ENCODE measurements around the gene LRP1B.

The LRP1B gene

DNA sequence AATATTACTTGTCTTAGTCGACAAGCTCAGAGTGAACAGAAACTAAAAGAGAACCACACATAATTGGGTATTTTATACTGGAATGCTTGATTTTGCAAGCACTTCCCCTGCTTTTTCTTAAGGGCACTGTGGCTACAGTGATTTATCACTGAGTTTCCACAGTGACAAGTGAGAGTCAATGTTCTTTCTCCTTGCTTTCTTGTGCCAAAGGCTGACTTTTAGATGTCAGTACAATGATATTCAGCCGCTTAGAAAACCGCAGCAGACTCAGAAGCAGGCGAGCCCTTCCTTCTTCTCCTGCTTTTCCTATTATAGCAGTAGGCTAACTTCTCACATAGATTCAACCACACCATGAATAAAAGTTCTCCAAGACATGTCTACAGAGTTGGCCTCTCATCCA lies 1747.0 kb downstream of the LRP1B start:
- no peak for TF ChIP-seq CREB1 (IDR thresholded peaks at IDR 0.05; ENCODE audit: low read depth)
- TF ChIP-seq FOXM1 (IDR thresholded peaks at IDR 0.05; ENCODE audit: borderline replicate concordance, low read depth) = no peak

DNA sequence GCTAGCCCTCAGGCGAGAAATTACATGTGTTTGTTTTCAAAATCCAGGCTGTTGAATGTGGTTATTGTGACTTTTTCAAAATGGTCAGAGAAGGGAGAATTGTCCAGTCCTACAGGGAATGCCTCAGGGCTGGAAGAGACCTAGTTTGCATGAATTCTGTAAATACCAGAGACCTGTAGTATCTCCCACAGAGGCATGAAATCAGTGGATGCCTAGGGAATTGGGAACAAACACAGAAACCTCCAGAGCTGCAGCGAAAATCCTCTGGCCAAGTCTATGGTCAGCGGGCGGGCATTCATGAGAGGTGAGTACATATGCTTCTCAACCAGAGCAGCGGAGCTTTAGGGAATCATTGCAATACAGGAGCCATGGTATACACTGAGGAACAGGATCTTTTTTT lies 1754.1 kb downstream of the LRP1B start:
- no peak for TF ChIP-seq ZBTB7A (IDR thresholded peaks at IDR 0.05; ENCODE audit: low read depth)
- TF ChIP-seq TEAD4 (IDR thresholded peaks at IDR 0.05) = no peak
- no peak for TF ChIP-seq TAF1 (IDR thresholded peaks at IDR 0.05; ENCODE audit: low read depth)
- no peak for TF ChIP-seq FOXM1 (IDR thresholded peaks at IDR 0.05; ENCODE audit: borderline replicate concordance, low read depth)
- TF ChIP-seq, protein P1, sequence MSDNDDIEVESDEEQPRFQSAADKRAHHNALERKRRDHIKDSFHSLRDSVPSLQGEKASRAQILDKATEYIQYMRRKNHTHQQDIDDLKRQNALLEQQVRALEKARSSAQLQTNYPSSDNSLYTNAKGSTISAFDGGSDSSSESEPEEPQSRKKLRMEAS (IDR thresholded peaks at IDR 0.05) = no peak
- TF ChIP-seq CEBPB (IDR thresholded peaks at IDR 0.05) = no peak
- no peak for TF ChIP-seq EP300 (IDR thresholded peaks at IDR 0.05; ENCODE audit: borderline replicate concordance)
- TF ChIP-seq, protein P2, sequence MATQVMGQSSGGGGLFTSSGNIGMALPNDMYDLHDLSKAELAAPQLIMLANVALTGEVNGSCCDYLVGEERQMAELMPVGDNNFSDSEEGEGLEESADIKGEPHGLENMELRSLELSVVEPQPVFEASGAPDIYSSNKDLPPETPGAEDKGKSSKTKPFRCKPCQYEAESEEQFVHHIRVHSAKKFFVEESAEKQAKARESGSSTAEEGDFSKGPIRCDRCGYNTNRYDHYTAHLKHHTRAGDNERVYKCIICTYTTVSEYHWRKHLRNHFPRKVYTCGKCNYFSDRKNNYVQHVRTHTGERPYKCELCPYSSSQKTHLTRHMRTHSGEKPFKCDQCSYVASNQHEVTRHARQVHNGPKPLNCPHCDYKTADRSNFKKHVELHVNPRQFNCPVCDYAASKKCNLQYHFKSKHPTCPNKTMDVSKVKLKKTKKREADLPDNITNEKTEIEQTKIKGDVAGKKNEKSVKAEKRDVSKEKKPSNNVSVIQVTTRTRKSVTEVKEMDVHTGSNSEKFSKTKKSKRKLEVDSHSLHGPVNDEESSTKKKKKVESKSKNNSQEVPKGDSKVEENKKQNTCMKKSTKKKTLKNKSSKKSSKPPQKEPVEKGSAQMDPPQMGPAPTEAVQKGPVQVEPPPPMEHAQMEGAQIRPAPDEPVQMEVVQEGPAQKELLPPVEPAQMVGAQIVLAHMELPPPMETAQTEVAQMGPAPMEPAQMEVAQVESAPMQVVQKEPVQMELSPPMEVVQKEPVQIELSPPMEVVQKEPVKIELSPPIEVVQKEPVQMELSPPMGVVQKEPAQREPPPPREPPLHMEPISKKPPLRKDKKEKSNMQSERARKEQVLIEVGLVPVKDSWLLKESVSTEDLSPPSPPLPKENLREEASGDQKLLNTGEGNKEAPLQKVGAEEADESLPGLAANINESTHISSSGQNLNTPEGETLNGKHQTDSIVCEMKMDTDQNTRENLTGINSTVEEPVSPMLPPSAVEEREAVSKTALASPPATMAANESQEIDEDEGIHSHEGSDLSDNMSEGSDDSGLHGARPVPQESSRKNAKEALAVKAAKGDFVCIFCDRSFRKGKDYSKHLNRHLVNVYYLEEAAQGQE (IDR thresholded peaks at IDR 0.05; ENCODE audit: low read depth) = no peak
- TF ChIP-seq CREB1 (IDR thresholded peaks at IDR 0.05; ENCODE audit: low read depth) = no peak

- TF ChIP-seq EGR1 (IDR thresholded peaks at IDR 0.05) (no peak), TAF1 (IDR thresholded peaks at IDR 0.05; ENCODE audit: low read depth) (no peak), TEAD4 (IDR thresholded peaks at IDR 0.05) (no peak), NFIC (IDR thresholded peaks at IDR 0.05) (no peak), YY1 (IDR thresholded peaks at IDR 0.05; ENCODE audit: low read depth) (no peak), CREB1 (IDR thresholded peaks at IDR 0.05; ENCODE audit: low read depth) (no peak), TCF12 (IDR thresholded peaks at IDR 0.05; ENCODE audit: low read depth) (no peak), USF1 (IDR thresholded peaks at IDR 0.05) (no peak), ZBTB7A (IDR thresholded peaks at IDR 0.05; ENCODE audit: low read depth) (no peak), CEBPB (IDR thresholded peaks at IDR 0.05) (no peak), EP300 (IDR thresholded peaks at IDR 0.05; ENCODE audit: borderline replicate concordance) (no peak)
- TF ChIP-seq, protein P1 (IDR thresholded peaks at IDR 0.05) = no peak
Measured at GRCh38 chr2:140363131-140363530, 1767.7 kb downstream of the LRP1B start.

DNA sequence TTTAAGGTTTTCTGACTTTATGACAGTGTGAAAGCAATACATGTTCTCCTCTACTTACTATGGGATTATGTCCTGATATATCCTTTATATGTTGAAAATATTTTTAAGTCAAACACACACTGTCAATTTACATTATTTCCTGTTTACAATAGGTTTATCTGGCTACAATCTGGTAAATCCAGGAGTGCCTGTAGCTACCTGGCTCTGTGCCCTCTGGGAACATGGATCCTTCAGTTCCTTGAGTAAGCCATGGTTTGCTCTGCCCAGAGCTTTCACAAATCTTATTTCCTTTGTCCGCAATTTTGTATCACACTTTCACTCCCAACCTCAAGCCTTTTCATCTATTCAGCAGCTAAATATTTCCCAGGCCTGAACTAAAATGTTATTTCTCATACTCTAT lies 1768.5 kb downstream of the LRP1B start:
- TF ChIP-seq RAD21 (IDR thresholded peaks at IDR 0.05; ENCODE audit: low read depth) (no peak), TCF12 (IDR thresholded peaks at IDR 0.05; ENCODE audit: low read depth) (no peak), TEAD4 (IDR thresholded peaks at IDR 0.05) (no peak), ZBTB7A (IDR thresholded peaks at IDR 0.05; ENCODE audit: low read depth) (no peak), EP300 (IDR thresholded peaks at IDR 0.05; ENCODE audit: borderline replicate concordance) (no peak), CEBPB (IDR thresholded peaks at IDR 0.05) (no peak), TAF1 (IDR thresholded peaks at IDR 0.05; ENCODE audit: low read depth) (no peak), EGR1 (IDR thresholded peaks at IDR 0.05) (no peak), FOXM1 (IDR thresholded peaks at IDR 0.05; ENCODE audit: borderline replicate concordance, low read depth) (no peak), YY1 (IDR thresholded peaks at IDR 0.05; ENCODE audit: low read depth) (no peak), NFIC (IDR thresholded peaks at IDR 0.05) (no peak), CREB1 (IDR thresholded peaks at IDR 0.05; ENCODE audit: low read depth) (no peak), USF1 (IDR thresholded peaks at IDR 0.05) (no peak)
- TF ChIP-seq, protein P2 (IDR thresholded peaks at IDR 0.05; ENCODE audit: low read depth) = no peak
- TF ChIP-seq, protein P1 (IDR thresholded peaks at IDR 0.05) = no peak

DNA sequence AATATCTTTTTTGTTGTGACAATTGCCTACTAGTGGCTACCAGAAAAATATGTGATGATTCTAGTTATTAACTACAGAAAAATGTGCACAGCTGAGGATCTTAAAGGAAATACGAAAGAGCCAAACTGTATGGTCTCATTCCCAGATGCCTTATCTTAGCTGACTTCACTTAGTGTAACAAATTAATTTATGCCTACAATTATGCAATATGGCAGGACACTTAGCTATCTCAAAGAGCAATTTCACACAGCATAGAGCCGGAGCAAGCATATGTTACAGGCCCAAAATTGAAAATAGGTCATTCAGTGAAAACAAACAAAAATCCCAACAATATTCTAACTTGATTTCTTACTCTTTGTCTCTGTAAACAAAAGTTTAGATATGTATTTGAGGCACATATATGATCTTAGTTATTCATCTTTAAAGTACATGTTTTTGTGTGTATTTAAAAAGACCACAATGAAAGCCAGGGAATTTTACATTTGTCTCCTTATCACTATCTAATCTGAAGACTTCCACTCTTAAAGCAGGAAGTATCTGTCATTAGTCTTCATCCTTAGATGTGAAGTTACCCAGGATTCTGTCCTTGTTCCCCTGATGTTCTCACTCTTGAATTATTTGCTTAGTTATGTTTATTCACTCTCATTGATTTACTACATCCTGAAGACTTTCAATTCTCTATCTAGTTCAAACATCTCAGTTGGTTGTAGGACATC lies 1771.6 kb downstream of the LRP1B start:
- no peak for TF ChIP-seq CREB1 (IDR thresholded peaks at IDR 0.05; ENCODE audit: low read depth)
- no peak for TF ChIP-seq YY1 (IDR thresholded peaks at IDR 0.05; ENCODE audit: low read depth)
- TF ChIP-seq EGR1 (IDR thresholded peaks at IDR 0.05) = no peak
- no peak for TF ChIP-seq FOXM1 (IDR thresholded peaks at IDR 0.05; ENCODE audit: borderline replicate concordance, low read depth)
- TF ChIP-seq, protein P1 (IDR thresholded peaks at IDR 0.05) = no peak
- no peak for TF ChIP-seq TEAD4 (IDR thresholded peaks at IDR 0.05)

Measured in Ishikawa (cell line).